Measurements from ENCODE around the gene DACH1.

GRCh38 chr13:71830323-71830722, 36.7 kb downstream of the DACH1 start:
- TF ChIP-seq CTCF (IDR thresholded peaks at IDR 0.05) = no peak
- no peak for TF ChIP-seq EP300 (IDR thresholded peaks at IDR 0.05)
- TF ChIP-seq POLR2A (IDR thresholded peaks at IDR 0.05) = no peak

All from suprapubic skin (tissue), 3 donors.